OCI-LY7 (cell line): ENCODE data around the gene MED25. TPM values are rescaled to one million over a fixed set of nuclear protein-coding genes. Genes with fewer than 3 reads are reported as not detected.

ENCODE experiments used
- BruUV-seq: library from RNA; stranded (reverse); fragments of 400-500 nt; replicated peaks from 2 replicates; lab custom pipeline; 2021; lab: Mats Ljungman, UMichigan
- CTCF ChIA-PET: fragments of 300-600 bp; sonication (Branson Sonifier 250); formaldehyde crosslinking; loops from one replicate; lab custom pipeline; 2022; ENCODE audit warnings: antibody characterized with exemption; ENCODE audit not compliant: unreplicated experiment; lab: Charles Lee
- POLR2A ChIA-PET: fragments of 300-600 bp; sonication (Branson Sonifier 250); formaldehyde crosslinking; loops from one replicate; lab custom pipeline; 2022; ENCODE audit warnings: antibody characterized with exemption; lab: Charles Lee
- DNase-seq: peaks from one replicate; pipeline ENCODE4 v3.0.0-alpha.2; 2015; ENCODE audit warnings: low spot score
- H2AFZ ChIP-seq: fragments of 200-600 bp; sonication (generic), shearing (Covaris generic); 2 replicates; pipeline ENCODE4 v1.6.1; 2014; ENCODE audit warnings: mild to moderate bottlenecking, antibody characterized with exemption, low read length, moderate library complexity
- H3K27ac ChIP-seq: fragments of 200-600 bp; sonication (generic); 2 replicates; pipeline ENCODE4 v1.5.1; 2014; ENCODE audit warnings: mixed run types, low read depth, mild to moderate bottlenecking, moderate library complexity, low read length, inconsistent platforms; ENCODE audit not compliant: poor library complexity, severe bottlenecking
- H3K36me3 ChIP-seq: fragments of 200-600 bp; sonication (generic); 2 replicates; pipeline ENCODE4 v1.6.1; 2014; ENCODE audit warnings: mild to moderate bottlenecking, antibody characterized with exemption, low read length, moderate library complexity, mixed read lengths; ENCODE audit not compliant: insufficient read depth
- H3K4me1 ChIP-seq: fragments of 200-600 bp; sonication (generic); 2 replicates; pipeline ENCODE4 v1.5.1; 2014; ENCODE audit warnings: mild to moderate bottlenecking, low read length; ENCODE audit not compliant: insufficient read depth, poor library complexity, severe bottlenecking
- H3K4me2 ChIP-seq: fragments of 200-600 bp; sonication (generic); 2 replicates; pipeline ENCODE4 v1.6.1; 2014; ENCODE audit warnings: mild to moderate bottlenecking, low read length
- H3K4me3 ChIP-seq: fragments of 200-600 bp; sonication (generic); 2 replicates; pipeline ENCODE4 v1.5.1; 2014; ENCODE audit warnings: mild to moderate bottlenecking, low read depth, low read length; ENCODE audit not compliant: poor library complexity, severe bottlenecking
- H3K79me2 ChIP-seq: fragments of 200-600 bp; sonication (generic); 2 replicates; pipeline ENCODE4 v1.6.1; 2016; ENCODE audit warnings: low read depth, mild to moderate bottlenecking, low read length, moderate library complexity, mixed read lengths; ENCODE audit not compliant: insufficient read depth
- H3K9me2 ChIP-seq: fragments of 200-600 bp; sonication (generic); 2 replicates; pipeline ENCODE4 v1.6.1; 2016; ENCODE audit warnings: mild to moderate bottlenecking, low read length, mixed read lengths; ENCODE audit not compliant: insufficient read depth
- H3K9me3 ChIP-seq: fragments of 200-600 bp; sonication (generic); 2 replicates; pipeline ENCODE4 v1.6.1; 2014; ENCODE audit warnings: mild to moderate bottlenecking, mixed run types, low read length, mixed read lengths
- H4K20me1 ChIP-seq: fragments of 200-600 bp; sonication (generic); 2 replicates; pipeline ENCODE4 v1.6.1; 2014; ENCODE audit warnings: mild to moderate bottlenecking, antibody characterized with exemption, low read length, moderate library complexity, mixed read lengths; ENCODE audit not compliant: insufficient read depth
- EZH2phosphoT487 ChIP-seq: fragments of 200-600 bp; sonication (generic); IDR thresholded peaks from 2 replicates; pipeline ENCODE4 v1.6.1; 2018; ENCODE audit warnings: low read depth, borderline replicate concordance, mild to moderate bottlenecking, mixed run types, antibody characterized with exemption, low read length, moderate library complexity, mixed read lengths
- intact Hi-C: fragments of 100-400 bp; cut with micrococcal nuclease; formaldehyde crosslinking; loops from one replicate; pipeline ENCODE4 v1.10.0; 2022; ENCODE audit not compliant: unreplicated experiment
- total RNA-seq, 2 experiments: library from RNA; depleted of rRNA in 1 of 2; stranded (reverse); fragments of >200 nt in 1 of 2; shearing (Covaris generic) in 1 of 2; gene quantifications; 2 replicates each; pipeline ENCODE4 v1.2.3, GENCODE V29; 2014 to 2022
- TF ChIP-seq, protein P1 (sequence below): fragments of 200-600 bp; sonication (generic); conservative IDR thresholded peaks from 2 replicates; pipeline ENCODE4 v1.5.1; 2014; ENCODE audit warnings: mild to moderate bottlenecking, antibody characterized with exemption, low read length, moderate library complexity, mixed read lengths

MED25 gene
- total RNA-seq, 2 experiments from 2014 or later, result 85.1 to 111 TPM

DNA sequence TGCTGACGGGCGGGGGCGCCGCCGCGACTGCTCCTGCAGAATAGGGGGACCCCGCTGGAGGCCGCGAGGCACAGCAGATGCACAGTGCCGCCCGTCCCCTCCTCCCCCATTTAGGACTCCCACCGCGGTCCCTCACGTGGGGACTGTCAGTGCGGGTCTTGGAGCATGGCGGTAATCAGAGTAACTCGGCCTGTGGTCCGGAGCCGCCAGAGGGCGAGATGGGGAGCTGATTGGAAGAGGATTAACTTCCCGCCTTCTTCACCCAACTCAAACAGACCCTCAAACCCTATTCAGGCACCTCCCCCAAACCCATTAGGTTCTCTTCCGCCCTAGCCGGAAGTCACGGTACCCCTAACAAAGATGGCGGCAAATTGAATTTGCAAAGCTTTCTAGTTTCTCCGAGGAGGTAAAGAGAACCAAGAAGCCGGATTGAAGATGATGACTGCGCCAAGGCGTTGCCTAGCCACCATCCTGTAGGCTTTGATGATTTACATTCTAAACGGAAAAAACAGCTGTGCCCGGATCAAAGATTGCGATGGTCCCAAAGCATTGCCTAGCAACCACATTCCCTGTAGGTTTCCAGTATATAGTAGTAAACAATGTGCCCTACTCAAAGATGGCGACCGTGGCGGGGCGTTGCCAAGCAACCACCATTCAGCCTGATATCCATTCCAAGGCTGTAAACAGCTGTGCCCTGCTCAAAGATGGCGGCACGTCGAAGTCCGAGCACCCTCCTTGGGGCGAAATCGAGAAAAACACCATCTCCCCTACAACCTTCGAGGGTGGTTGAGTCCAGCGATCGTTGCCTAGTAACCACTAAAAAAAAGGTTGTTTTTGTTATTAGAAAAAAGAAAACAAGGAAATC is 4.9 kb upstream of the MED25 start, which contains the start of gene FUZ:
Gene FUZ (minus strand): TSS at position 296 of the 865 bp plus-strand sequence. CDS start 186 bp downstream, at position 110.
- peak within 1 kb of the TSS; percentile 61 for H3K27ac ChIP-seq
- peaks cover 49% of the 10 kb centered on the region for H3K4me1 ChIP-seq
- no peak for TF ChIP-seq EZH2phosphoT487
- TF ChIP-seq, protein P1, sequence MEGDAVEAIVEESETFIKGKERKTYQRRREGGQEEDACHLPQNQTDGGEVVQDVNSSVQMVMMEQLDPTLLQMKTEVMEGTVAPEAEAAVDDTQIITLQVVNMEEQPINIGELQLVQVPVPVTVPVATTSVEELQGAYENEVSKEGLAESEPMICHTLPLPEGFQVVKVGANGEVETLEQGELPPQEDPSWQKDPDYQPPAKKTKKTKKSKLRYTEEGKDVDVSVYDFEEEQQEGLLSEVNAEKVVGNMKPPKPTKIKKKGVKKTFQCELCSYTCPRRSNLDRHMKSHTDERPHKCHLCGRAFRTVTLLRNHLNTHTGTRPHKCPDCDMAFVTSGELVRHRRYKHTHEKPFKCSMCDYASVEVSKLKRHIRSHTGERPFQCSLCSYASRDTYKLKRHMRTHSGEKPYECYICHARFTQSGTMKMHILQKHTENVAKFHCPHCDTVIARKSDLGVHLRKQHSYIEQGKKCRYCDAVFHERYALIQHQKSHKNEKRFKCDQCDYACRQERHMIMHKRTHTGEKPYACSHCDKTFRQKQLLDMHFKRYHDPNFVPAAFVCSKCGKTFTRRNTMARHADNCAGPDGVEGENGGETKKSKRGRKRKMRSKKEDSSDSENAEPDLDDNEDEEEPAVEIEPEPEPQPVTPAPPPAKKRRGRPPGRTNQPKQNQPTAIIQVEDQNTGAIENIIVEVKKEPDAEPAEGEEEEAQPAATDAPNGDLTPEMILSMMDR, result peak; percentile 71
- no peaks in the 10 kb centered on the region for H3K9me3 ChIP-seq
- peaks cover under 1% of the 10 kb centered on the region; the same call in 1 of the 2 replicates for H3K36me3 ChIP-seq
- peak; percentile 99 for DNase-seq
- H2AFZ ChIP-seq, result peak within 1 kb of the TSS; percentile 76
- intact Hi-C loops, result loop anchor here (2.0 kb wide), 2 partner anchors 54 to 64 kb away; partner anchors contain the start of genes AKT1S1, PNKP and TBC1D17
- no peaks in the 10 kb centered on the region; the same call in 1 of the 2 replicates for H3K79me2 ChIP-seq
- H3K4me3 ChIP-seq, result peak within 1 kb of the TSS; percentile 69
- CTCF ChIA-PET, result interaction anchor here (0.6 kb wide), 2 partner anchors 49 to 165 kb away, joined by 4 to 5 read pairs; no protein-coding TSS in a partner anchor
- H3K4me2 ChIP-seq, result peak within 1 kb of the TSS; percentile 85
- BruUV-seq, result no TSS peak
- H4K20me1 ChIP-seq, result no peaks in the 10 kb centered on the region
- no peaks in the 10 kb centered on the region for H3K9me2 ChIP-seq
- POLR2A ChIA-PET, result interaction anchor here (0.6 to 1.5 kb wide), 4 partner anchors 10 to 41 kb away, joined by 3 read pairs; no protein-coding TSS in a partner anchor

DNA sequence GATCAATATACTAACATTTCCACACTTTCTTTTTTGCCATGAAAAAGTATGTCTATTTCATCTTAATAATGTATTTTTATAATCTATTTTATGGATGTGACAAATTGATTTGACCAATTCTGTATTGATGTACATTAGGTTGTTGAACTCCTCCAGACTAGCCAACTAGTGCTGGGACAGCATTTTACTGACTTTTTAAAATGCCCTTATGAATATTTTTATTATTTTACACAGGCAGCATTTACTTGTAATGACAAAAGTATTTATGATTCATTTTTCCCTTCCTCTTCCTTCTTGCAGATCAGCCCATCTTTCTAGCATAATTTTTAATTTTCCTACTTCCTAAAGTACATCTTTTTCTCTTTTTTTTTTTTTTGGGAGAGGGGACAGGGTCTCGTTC is 4.1 kb upstream of the MED25 start:
- H3K4me2 ChIP-seq, result peak overlapping the region; percentile 85
- H4K20me1 ChIP-seq, result no peaks in the 10 kb centered on the region
- POLR2A ChIA-PET, result interaction anchor here (1.0 kb wide), 1 partner anchor 9 kb away, joined by 3 read pairs; no protein-coding TSS in a partner anchor
- H3K27ac ChIP-seq, result no peak overlapping the region
- H2AFZ ChIP-seq, result peak overlapping the region; percentile 28; the same call in 1 of the 2 replicates
- TF ChIP-seq EZH2phosphoT487, result no peak
- TF ChIP-seq, protein P1, result no peak
- intact Hi-C loops, result no loop called here
- H3K79me2 ChIP-seq, result peaks cover 8% of the 10 kb centered on the region
- CTCF ChIA-PET, result no interaction called here
- peaks cover 43% of the 10 kb centered on the region for H3K4me1 ChIP-seq
- H3K4me3 ChIP-seq, result peak overlapping the region; percentile 69
- H3K9me3 ChIP-seq, result no peaks in the 10 kb centered on the region
- DNase-seq, result no peak
- no TSS peak for BruUV-seq
- peaks cover 2% of the 10 kb centered on the region; the same call in 1 of the 2 replicates for H3K36me3 ChIP-seq
- H3K9me2 ChIP-seq, result no peaks in the 10 kb centered on the region
